H9 (cell line): Measurements from ENCODE around the gene GAN. TPM values are rescaled to one million over a fixed set of nuclear protein-coding genes. Genes with fewer than 3 reads are reported as not detected.

ENCODE experiments used
- DNase-seq: peaks from one replicate; pipeline ENCODE4 v3.0.0-alpha.2; 2017
- H2AFZ ChIP-seq: one replicate; pipeline ENCODE4 v1.6.1; 2013; ENCODE audit warnings: mild to moderate bottlenecking, low read length, control low read depth, moderate library complexity
- H2AK5ac ChIP-seq: 2 replicates; pipeline ENCODE4 v1.6.1; 2013; ENCODE audit warnings: low read length, control low read depth, mixed read lengths; ENCODE audit not compliant: insufficient read length
- H2BK120ac ChIP-seq: one replicate; pipeline ENCODE4 v1.6.1; 2013; ENCODE audit warnings: low read depth, mild to moderate bottlenecking, low read length, control low read depth, inconsistent platforms; ENCODE audit not compliant: poor library complexity, severe bottlenecking
- H2BK12ac ChIP-seq: 2 replicates; pipeline ENCODE4 v1.6.1; 2013; ENCODE audit warnings: low read length, control low read depth, mixed read lengths, low read depth; ENCODE audit not compliant: insufficient read length
- H2BK15ac ChIP-seq: 2 replicates; pipeline ENCODE4 v1.6.1; 2013; ENCODE audit warnings: low read depth, low read length, control low read depth
- H2BK20ac ChIP-seq: one replicate; pipeline ENCODE4 v1.6.1; 2013; ENCODE audit warnings: low read depth, mild to moderate bottlenecking, low read length, control low read depth, inconsistent platforms; ENCODE audit not compliant: poor library complexity, severe bottlenecking
- H2BK5ac ChIP-seq: 2 replicates; pipeline ENCODE4 v1.6.1; 2013; ENCODE audit warnings: low read length, control low read depth, mixed read lengths; ENCODE audit not compliant: insufficient read length
- H3K14ac ChIP-seq: 2 replicates; pipeline ENCODE4 v1.6.1; 2013; ENCODE audit warnings: low read length, control low read depth; ENCODE audit not compliant: insufficient read depth
- H3K18ac ChIP-seq: 2 replicates; pipeline ENCODE4 v1.6.1; 2013; ENCODE audit warnings: low read depth, mild to moderate bottlenecking, mixed read lengths, low read length, control low read depth; ENCODE audit not compliant: insufficient read length
- H3K23ac ChIP-seq: 2 replicates; pipeline ENCODE4 v1.6.1; 2013; ENCODE audit warnings: low read length, control low read depth, mixed read lengths, low read depth; ENCODE audit not compliant: insufficient read length
- H3K23me2 ChIP-seq: 2 replicates; pipeline ENCODE4 v1.6.1; 2013; ENCODE audit warnings: low read depth, mild to moderate bottlenecking, mixed read lengths, low read length, control low read depth; ENCODE audit not compliant: insufficient read length, poor library complexity, severe bottlenecking
- H3K27ac ChIP-seq: 2 replicates; pipeline ENCODE4 v1.5.1; 2013; ENCODE audit warnings: low read length, control low read depth, mixed read lengths, low read depth; ENCODE audit not compliant: insufficient read length
- H3K27me3 ChIP-seq: 2 replicates; pipeline ENCODE4 v1.6.1; 2013; ENCODE audit warnings: low read length, control low read depth, inconsistent platforms; ENCODE audit not compliant: insufficient read depth
- H3K4ac ChIP-seq: 2 replicates; pipeline ENCODE4 v1.6.1; 2013; ENCODE audit warnings: low read depth, mild to moderate bottlenecking, control low read depth, inconsistent platforms, low read length, moderate library complexity
- H3K4me1 ChIP-seq: 2 replicates; pipeline ENCODE4 v1.6.1; 2013; ENCODE audit warnings: low read length, control low read depth, inconsistent platforms; ENCODE audit not compliant: insufficient read depth
- H3K4me2 ChIP-seq: 2 replicates; pipeline ENCODE4 v1.6.1; 2013; ENCODE audit warnings: low read length, control low read depth, mixed read lengths; ENCODE audit not compliant: insufficient read length, insufficient read depth
- H3K56ac ChIP-seq: 2 replicates; pipeline ENCODE4 v1.6.1; 2013; ENCODE audit warnings: low read depth, mild to moderate bottlenecking, mixed read lengths, low read length, control low read depth; ENCODE audit not compliant: insufficient read length
- H3K79me1 ChIP-seq: 2 replicates; pipeline ENCODE4 v1.6.1; 2013; ENCODE audit warnings: low read depth, mild to moderate bottlenecking, moderate library complexity, low read length, control low read depth, inconsistent platforms; ENCODE audit not compliant: insufficient read depth, poor library complexity, severe bottlenecking
- H3K79me2 ChIP-seq: 2 replicates; pipeline ENCODE4 v1.6.1; 2013; ENCODE audit warnings: low read length, control low read depth, inconsistent platforms; ENCODE audit not compliant: insufficient read depth
- H3K9ac ChIP-seq: 2 replicates; pipeline ENCODE4 v1.6.1; 2013; ENCODE audit warnings: low read length, control low read depth, mixed read lengths; ENCODE audit not compliant: insufficient read length; ENCODE audit errors: extremely low read depth
- H3K9me3 ChIP-seq: one replicate; pipeline ENCODE4 v1.6.1; 2013; ENCODE audit warnings: low read depth, low read length, inconsistent platforms; ENCODE audit not compliant: control insufficient read depth
- H3T11ph ChIP-seq: one replicate; pipeline ENCODE4 v1.6.1; 2013; ENCODE audit warnings: mild to moderate bottlenecking, low read length, control low read depth, inconsistent platforms
- H4K20me1 ChIP-seq: one replicate; pipeline ENCODE4 v1.6.1; 2013; ENCODE audit not compliant: control insufficient read depth, insufficient read length, insufficient read depth
- H4K5ac ChIP-seq: 2 replicates; pipeline ENCODE4 v1.6.1; 2013; ENCODE audit warnings: low read depth, mild to moderate bottlenecking, mixed read lengths, low read length, control low read depth; ENCODE audit not compliant: insufficient read length
- H4K8ac ChIP-seq: replicated peaks from 2 replicates; pipeline ENCODE4 v1.6.1; 2013; ENCODE audit warnings: low read length, control low read depth, mixed read lengths, low read depth; ENCODE audit not compliant: insufficient read length
- H4K91ac ChIP-seq: 2 replicates; pipeline ENCODE4 v1.6.1; 2013; ENCODE audit warnings: low read depth, mild to moderate bottlenecking, moderate library complexity, mixed read lengths, low read length, control low read depth; ENCODE audit not compliant: insufficient read length
- H3K27ac Mint-ChIP-seq, 3 experiments: 2 replicates in 2 of 3; 3 replicates in 1 of 3; pipeline ENCODE4 v1.8.0; 2020 to 2021; ENCODE audit warnings: mixed read lengths in 3 of 3, mild to moderate bottlenecking in 1 of 3, moderate library complexity in 1 of 3
- H3K27me3 Mint-ChIP-seq: 2 replicates; pipeline ENCODE4 v1.8.0; 2021; ENCODE audit warnings: low read depth, mild to moderate bottlenecking, moderate library complexity, mixed read lengths
- H3K36me3 Mint-ChIP-seq, 3 experiments: 2 replicates in 2 of 3; 3 replicates in 1 of 3; pipeline ENCODE4 v1.8.0; 2020 to 2021; ENCODE audit warnings: low read depth in 3 of 3, mixed read lengths in 3 of 3; ENCODE audit not compliant: insufficient read depth in 1 of 3
- H3K4me1 Mint-ChIP-seq, 2 experiments: 2 replicates each; pipeline ENCODE4 v1.8.0; 2020; ENCODE audit warnings: mixed read lengths in 2 of 2
- H3K4me3 Mint-ChIP-seq, 2 experiments: 2 replicates in 1 of 2; 3 replicates in 1 of 2; pipeline ENCODE4 v1.8.0; 2020 to 2021; ENCODE audit warnings: mild to moderate bottlenecking in 2 of 2, mixed read lengths in 2 of 2, moderate library complexity in 1 of 2
- H3K9me3 Mint-ChIP-seq, 2 experiments: 2 replicates in 1 of 2; 3 replicates in 1 of 2; pipeline ENCODE4 v1.8.0; 2020; ENCODE audit warnings: mild to moderate bottlenecking in 2 of 2, mixed read lengths in 2 of 2, moderate library complexity in 1 of 2
- WGBS: extraction: QIAGEN DNeasy Blood & Tissue Kit; methylation state at CpG from one replicate; pipeline ENCODE4 v1.1.7; 2013; ENCODE audit warnings: missing lambda C conversion rate, low lambda C conversion rate, mixed read lengths; ENCODE audit not compliant: insufficient read length; ENCODE audit errors: extremely low coverage; 5-methylcytosine and 5-hydroxymethylcytosine counted together
- total RNA-seq: library from RNA; stranded (reverse); gene quantifications from 2 replicates; pipeline ENCODE4 v1.2.1, GENCODE V29; 2021
- TF ChIP-seq, protein P1 (sequence below): fragments of 200-600 bp; sonication (generic); conservative IDR thresholded peaks from 3 replicates; pipeline ENCODE4 v1.8.0; 2021; ENCODE audit warnings: antibody characterized with exemption, mild to moderate bottlenecking

The GAN gene
- total RNA-seq, 1 experiment from 2014 or later = 20.9 TPM

DNA sequence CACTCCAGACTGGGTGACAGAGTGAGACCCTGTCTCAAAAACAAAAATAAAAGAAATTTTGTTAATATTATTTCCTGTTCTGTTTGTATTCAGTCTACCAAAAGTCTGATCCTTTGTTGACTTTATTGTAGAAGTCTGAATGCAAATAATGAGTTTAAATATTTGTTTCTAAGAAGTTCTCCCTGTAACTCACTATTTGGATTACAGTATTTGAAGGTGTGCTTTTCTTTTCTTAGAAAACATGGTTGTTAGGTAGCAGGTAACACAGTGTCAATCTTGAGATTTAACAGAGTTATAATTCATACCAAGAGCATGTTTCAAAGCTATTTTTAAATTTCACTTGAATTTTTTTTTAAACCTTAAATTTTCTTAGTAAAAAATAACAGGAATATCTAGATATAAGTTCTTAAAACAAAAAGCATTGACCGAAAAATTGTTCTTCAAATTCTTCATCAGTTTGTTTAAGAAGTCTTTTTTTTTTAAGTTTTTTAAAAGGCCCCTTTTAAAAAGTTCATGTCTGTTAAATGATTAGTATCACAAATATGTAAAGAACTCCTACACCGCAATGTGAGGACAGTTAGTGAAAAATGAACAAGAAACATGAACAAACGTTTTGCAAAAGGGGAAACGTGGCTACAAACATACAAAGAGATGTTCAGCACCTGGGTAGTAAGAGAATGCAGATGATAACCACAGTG lies 35.0 kb downstream of the GAN start:
- no peak overlapping the region for H3K18ac ChIP-seq
- H3K4ac ChIP-seq = no peak overlapping the region
- H3K9me3 Mint-ChIP-seq = peaks cover 32 to 36% of the 10 kb centered on the region in 2 experiments
- H3K27me3 ChIP-seq = no peaks in the 10 kb centered on the region
- WGBS = no CpG with 5 or more reads among the region's 4 CpGs
- H3K4me1 Mint-ChIP-seq = no peaks in the 10 kb centered on the region
- H2BK5ac ChIP-seq = no peak overlapping the region
- H3K9me3 ChIP-seq = peaks cover 9% of the 10 kb centered on the region
- no peak overlapping the region for H3K9ac ChIP-seq
- no peak overlapping the region for H3K4me2 ChIP-seq
- H3K79me2 ChIP-seq = 0 out of 2 replicates have a peak, but pooled peaks cover 2% of the 10 kb centered on the region
- H3K14ac ChIP-seq = no peak overlapping the region
- H4K5ac ChIP-seq = no peak overlapping the region
- no peaks in the 10 kb centered on the region; the same call in 1 of the 2 replicates for H3K27me3 Mint-ChIP-seq
- H2BK15ac ChIP-seq = no peak overlapping the region
- H3K4me3 Mint-ChIP-seq = no peak overlapping the region
- H3K79me1 ChIP-seq = peaks cover 3% of the 10 kb centered on the region
- H3K4me1 ChIP-seq = no peaks in the 10 kb centered on the region
- peaks cover 25 to 49% (median 48%) of the 10 kb centered on the region in 3 experiments for H3K36me3 Mint-ChIP-seq
- H4K20me1 ChIP-seq = no peaks in the 10 kb centered on the region
- H2AK5ac ChIP-seq = no peak overlapping the region
- H3T11ph ChIP-seq = no peak overlapping the region
- no peak overlapping the region for H4K8ac ChIP-seq
- H3K23me2 ChIP-seq = no peaks in the 10 kb centered on the region
- no peak overlapping the region for H2AFZ ChIP-seq
- H4K91ac ChIP-seq = no peak overlapping the region
- H2BK20ac ChIP-seq = no peak overlapping the region
- DNase-seq = no peak
- no peak overlapping the region for H3K23ac ChIP-seq
- no peak overlapping the region for H3K56ac ChIP-seq
- H3K27ac ChIP-seq = no peak overlapping the region
- H2BK120ac ChIP-seq = no peak overlapping the region
- TF ChIP-seq, protein P1, sequence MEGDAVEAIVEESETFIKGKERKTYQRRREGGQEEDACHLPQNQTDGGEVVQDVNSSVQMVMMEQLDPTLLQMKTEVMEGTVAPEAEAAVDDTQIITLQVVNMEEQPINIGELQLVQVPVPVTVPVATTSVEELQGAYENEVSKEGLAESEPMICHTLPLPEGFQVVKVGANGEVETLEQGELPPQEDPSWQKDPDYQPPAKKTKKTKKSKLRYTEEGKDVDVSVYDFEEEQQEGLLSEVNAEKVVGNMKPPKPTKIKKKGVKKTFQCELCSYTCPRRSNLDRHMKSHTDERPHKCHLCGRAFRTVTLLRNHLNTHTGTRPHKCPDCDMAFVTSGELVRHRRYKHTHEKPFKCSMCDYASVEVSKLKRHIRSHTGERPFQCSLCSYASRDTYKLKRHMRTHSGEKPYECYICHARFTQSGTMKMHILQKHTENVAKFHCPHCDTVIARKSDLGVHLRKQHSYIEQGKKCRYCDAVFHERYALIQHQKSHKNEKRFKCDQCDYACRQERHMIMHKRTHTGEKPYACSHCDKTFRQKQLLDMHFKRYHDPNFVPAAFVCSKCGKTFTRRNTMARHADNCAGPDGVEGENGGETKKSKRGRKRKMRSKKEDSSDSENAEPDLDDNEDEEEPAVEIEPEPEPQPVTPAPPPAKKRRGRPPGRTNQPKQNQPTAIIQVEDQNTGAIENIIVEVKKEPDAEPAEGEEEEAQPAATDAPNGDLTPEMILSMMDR = no peak
- H2BK12ac ChIP-seq = no peak overlapping the region
- H3K27ac Mint-ChIP-seq = no peak overlapping the region
